HepG2 (cell line): ENCODE data around the gene HMGN4. TPM values are rescaled to one million over a fixed set of nuclear protein-coding genes. Genes with fewer than 3 reads are reported as not detected.

Experiments used
- CBFB ChIP-seq: sonication (generic); formaldehyde crosslinking; IDR thresholded peaks from 2 replicates; pipeline ENCODE4 v1.4.0; 2020; ENCODE audit warnings: missing genetic modification reagents
- DMTF1 ChIP-seq: sonication (generic); formaldehyde crosslinking; IDR thresholded peaks from 2 replicates; pipeline ENCODE4 v1.4.0; 2020; ENCODE audit warnings: mild to moderate bottlenecking, missing genetic modification reagents
- HCFC1 ChIP-seq: fragments of 150-350 bp; IDR thresholded peaks from 2 replicates; pipeline ENCODE4 v1.6.1; 2014; ENCODE audit warnings: low read depth, low read length
- HIC2 ChIP-seq: sonication (generic); formaldehyde crosslinking; IDR thresholded peaks from 2 replicates; pipeline ENCODE4 v1.9.0; 2022; ENCODE audit warnings: low read depth, missing genetic modification reagents
- KLF13 ChIP-seq: sonication (generic); formaldehyde crosslinking; IDR thresholded peaks from 2 replicates; pipeline ENCODE4 v1.4.0; 2020; ENCODE audit warnings: mild to moderate bottlenecking, missing genetic modification reagents
- MAZ ChIP-seq, 2 experiments: sonication (generic) in 1 of 2; formaldehyde crosslinking in 1 of 2; IDR thresholded peaks; 2 replicates each; pipeline versions ENCODE4 v1.5.0 to v1.6.1; 2012 to 2020; ENCODE audit warnings: low read depth in 2 of 2, mild to moderate bottlenecking in 2 of 2, borderline replicate concordance in 1 of 2, improper control_type of control experiment in 1 of 2, low read length in 1 of 2, missing genetic modification reagents in 1 of 2, moderate library complexity in 1 of 2
- POGK ChIP-seq: sonication (generic); formaldehyde crosslinking; conservative IDR thresholded peaks from 2 replicates; pipeline ENCODE4 v1.8.0; 2022; ENCODE audit warnings: mild to moderate bottlenecking, moderate library complexity, missing genetic modification reagents
- PRMT3 ChIP-seq: sonication (generic); formaldehyde crosslinking; IDR thresholded peaks from 2 replicates; pipeline ENCODE4 v1.8.1; 2022; ENCODE audit warnings: low read depth, mild to moderate bottlenecking, moderate library complexity, missing genetic modification reagents, borderline replicate concordance
- TFDP2 ChIP-seq: sonication (generic); formaldehyde crosslinking; IDR thresholded peaks from 2 replicates; pipeline ENCODE4 v1.4.0; 2020; ENCODE audit warnings: missing genetic modification reagents
- THAP8 ChIP-seq: sonication (generic); formaldehyde crosslinking; IDR thresholded peaks from 2 replicates; pipeline ENCODE4 v1.5.1; 2020; ENCODE audit warnings: missing genetic modification reagents, mild to moderate bottlenecking, borderline replicate concordance
- ZNF251 ChIP-seq: sonication (generic); formaldehyde crosslinking; IDR thresholded peaks from 2 replicates; pipeline ENCODE4 v1.9.0; 2021; ENCODE audit warnings: mild to moderate bottlenecking, missing genetic modification reagents
- ZNF737 ChIP-seq: sonication (generic); formaldehyde crosslinking; IDR thresholded peaks from 2 replicates; pipeline ENCODE4 v1.5.0; 2020; ENCODE audit warnings: missing genetic modification reagents, mild to moderate bottlenecking, borderline replicate concordance
- ZNF773 ChIP-seq: sonication (generic); formaldehyde crosslinking; IDR thresholded peaks from 2 replicates; pipeline ENCODE4 v1.4.0; 2020; ENCODE audit warnings: missing genetic modification reagents, borderline replicate concordance
- ZNF777 ChIP-seq: sonication (generic); formaldehyde crosslinking; IDR thresholded peaks from 2 replicates; pipeline ENCODE4 v1.4.0; 2020; ENCODE audit warnings: missing genetic modification reagents
- ZSCAN12 ChIP-seq: sonication (generic); formaldehyde crosslinking; IDR thresholded peaks from 2 replicates; pipeline ENCODE4 v1.9.0; 2021; ENCODE audit warnings: mild to moderate bottlenecking, missing genetic modification reagents
- polyA plus RNA-seq, 8 experiments: library from polyadenylated mRNA; depleted of rRNA in 3 of 8; stranded (reverse) in 7 of 8; unstranded in 1 of 8; fragments of >200 nt; fragmentation: Illumina TruSeq in 4 of 8; extraction: Trizol in 4 of 8; gene quantifications; 2 replicates each; pipeline versions ENCODE4 v1.2.1 to v1.2.3, GENCODE V29; 2011 to 2016; ENCODE audit warnings: low read depth in 4 of 8, missing spikeins in 1 of 8, mixed read lengths in 1 of 8; ENCODE audit not compliant: insufficient read depth in 1 of 8
- total RNA-seq, 5 experiments: library from RNA; depleted of rRNA; stranded (reverse); fragments of >200 nt; fragmentation: Illumina TruSeq; extraction: Trizol; gene quantifications; 2 replicates each; pipeline ENCODE4 v1.2.3, GENCODE V29; 2016; ENCODE audit warnings: low read depth in 1 of 5

The HMGN4 gene
- total and polyA plus RNA-seq, 2 of the 13 experiments (the other 11 are each of a cell fraction or from before 2014, with no cell fraction given) = 39.9 to 52.1 TPM

GRCh38 chr6:26550250-26550993 lies 12.3 kb downstream of the HMGN4 start (continued):
- TF ChIP-seq DMTF1 (no peak), ZNF773 (CRISPR knock-in tag) (no peak), ZNF737 (no peak), ZSCAN12 (CRISPR knock-in tag) (no peak), KLF13 (no peak), CBFB (CRISPR knock-in tag) (peak; percentile 57; the same call in 1 of the 2 replicates), MAZ (IDR thresholded peaks at IDR 0.05; ENCODE audit: borderline replicate concordance, low read depth, low read length) (peak; percentile 61; the same call in 1 of the 2 replicates), MAZ (CRISPR knock-in tag; IDR thresholded peaks at IDR 0.05; ENCODE audit: low read depth) (peak; percentile 72), POGK (no peak), THAP8 (CRISPR knock-in tag) (no peak), ZNF777 (CRISPR knock-in tag) (peak; percentile 100), TFDP2 (CRISPR knock-in tag) (no peak), PRMT3 (CRISPR knock-in tag) (no peak), ZNF251 (no peak), HCFC1 (no peak; the same call in 1 of the 2 replicates), HIC2 (no peak)
